Dendritic cell treated with granulocyte-macrophage colony-stimulating factor and Interleukin-4, amounts not matched to agents 40 ng/mL and 50 ng/mL, for 4 days (primary cell): ENCODE results near the gene KIAA0513.

Experiments
- H3K27ac Mint-ChIP-seq: one replicate; pipeline ENCODE4 v1.8.0; 2022; ENCODE audit warnings: mild to moderate bottlenecking, mixed read lengths
- H3K27me3 Mint-ChIP-seq: one replicate; pipeline ENCODE4 v1.8.0; 2022; ENCODE audit warnings: mild to moderate bottlenecking, mixed read lengths
- H3K36me3 Mint-ChIP-seq: one replicate; pipeline ENCODE4 v1.8.0; 2022; ENCODE audit warnings: low read depth, mixed read lengths
- H3K4me1 Mint-ChIP-seq: one replicate; pipeline ENCODE4 v1.8.0; 2022; ENCODE audit warnings: low read depth, mixed read lengths
- H3K4me3 Mint-ChIP-seq: one replicate; pipeline ENCODE4 v1.8.0; 2022; ENCODE audit warnings: mild to moderate bottlenecking, moderate library complexity, mixed read lengths
- H3K9me3 Mint-ChIP-seq: one replicate; pipeline ENCODE4 v1.8.0; 2022; ENCODE audit warnings: mixed read lengths
- intact Hi-C: fragments of 100-400 bp; cut with micrococcal nuclease; formaldehyde crosslinking; loops from one replicate; pipeline ENCODE4 v1.15.0; 2022

Gene KIAA0513

GRCh38 chr16:85068746-85069145 is 41.2 kb downstream of the KIAA0513 start:
- no peaks in the 10 kb centered on the region for H3K27me3 Mint-ChIP-seq
- peaks cover 18% of the 10 kb centered on the region for H3K4me1 Mint-ChIP-seq
- no peaks in the 10 kb centered on the region for H3K9me3 Mint-ChIP-seq
- H3K27ac Mint-ChIP-seq, result no peak overlapping the region
- intact Hi-C loops, result no loop called here
- no peak overlapping the region for H3K4me3 Mint-ChIP-seq
- peaks cover 90% of the 10 kb centered on the region for H3K36me3 Mint-ChIP-seq

- Mint-ChIP-seq H3K27ac (no peak overlapping the region), H3K27me3 (no peaks in the 10 kb centered on the region), H3K4me3 (no peak overlapping the region), H3K4me1 (peaks cover 18% of the 10 kb centered on the region), H3K9me3 (no peaks in the 10 kb centered on the region), H3K36me3 (peaks cover 94% of the 10 kb centered on the region)
- intact Hi-C loops, result no loop called here
Observed at GRCh38 chr16:85069171-85069570, 41.6 kb downstream of the KIAA0513 start.

GRCh38 chr16:85072076-85072860 is 44.7 kb downstream of the KIAA0513 start:
- H3K4me1 Mint-ChIP-seq, result peaks cover 38% of the 10 kb centered on the region
- H3K27ac Mint-ChIP-seq, result peak overlapping the region; percentile 4
- no peak overlapping the region for H3K4me3 Mint-ChIP-seq
- intact Hi-C loops, result no loop called here
- no peaks in the 10 kb centered on the region for H3K9me3 Mint-ChIP-seq
- H3K27me3 Mint-ChIP-seq, result peaks cover 3% of the 10 kb centered on the region
- peaks cover 96% of the 10 kb centered on the region for H3K36me3 Mint-ChIP-seq

GRCh38 chr16:85072947-85073346 is 45.4 kb downstream of the KIAA0513 start:
- intact Hi-C loops, result no loop called here

GRCh38 chr16:85074225-85074914 is 46.8 kb downstream of the KIAA0513 start:
- Mint-ChIP-seq H3K36me3 (peaks cover 96% of the 10 kb centered on the region), H3K4me1 (peaks cover 45% of the 10 kb centered on the region), H3K27ac (no peak overlapping the region), H3K4me3 (no peak overlapping the region), H3K9me3 (no peaks in the 10 kb centered on the region), H3K27me3 (peaks cover 4% of the 10 kb centered on the region)
- intact Hi-C loops, result no loop called here

More at GRCh38 chr16:85072947-85073346, 45.4 kb downstream of the KIAA0513 start:
- no peaks in the 10 kb centered on the region for H3K9me3 Mint-ChIP-seq
- peaks cover 96% of the 10 kb centered on the region for H3K36me3 Mint-ChIP-seq
- peaks cover 4% of the 10 kb centered on the region for H3K27me3 Mint-ChIP-seq
- H3K4me3 Mint-ChIP-seq, result no peak overlapping the region
- no peak overlapping the region for H3K27ac Mint-ChIP-seq
- H3K4me1 Mint-ChIP-seq, result peaks cover 44% of the 10 kb centered on the region

- intact Hi-C loops, result no loop called here
- Mint-ChIP-seq H3K27me3 (peaks cover 4% of the 10 kb centered on the region), H3K36me3 (peaks cover 96% of the 10 kb centered on the region)
Observed at GRCh38 chr16:85075236-85075924, 47.8 kb downstream of the KIAA0513 start.

GRCh38 chr16:85077039-85077438 is 49.4 kb downstream of the KIAA0513 start:
- Mint-ChIP-seq H3K4me3 (no peak overlapping the region), H3K9me3 (no peaks in the 10 kb centered on the region), H3K27me3 (peaks cover 4% of the 10 kb centered on the region), H3K36me3 (peaks cover 95% of the 10 kb centered on the region), H3K4me1 (peaks cover 38% of the 10 kb centered on the region), H3K27ac (peak overlapping the region; percentile 39)
- intact Hi-C loops, result no loop called here

More at GRCh38 chr16:85075236-85075924, 47.8 kb downstream of the KIAA0513 start:
- Mint-ChIP-seq H3K9me3 (no peaks in the 10 kb centered on the region), H3K4me3 (no peak overlapping the region), H3K4me1 (peaks cover 45% of the 10 kb centered on the region), H3K27ac (no peak overlapping the region)

GRCh38 chr16:85077576-85078125 is 50.1 kb downstream of the KIAA0513 start:
- intact Hi-C loops, result no loop called here
- H3K27ac Mint-ChIP-seq, result no peak overlapping the region
- peaks cover 97% of the 10 kb centered on the region for H3K36me3 Mint-ChIP-seq
- H3K4me1 Mint-ChIP-seq, result peaks cover 39% of the 10 kb centered on the region
- H3K27me3 Mint-ChIP-seq, result peaks cover 8% of the 10 kb centered on the region
- no peak overlapping the region for H3K4me3 Mint-ChIP-seq
- H3K9me3 Mint-ChIP-seq, result no peaks in the 10 kb centered on the region

- no peak overlapping the region for H3K4me3 Mint-ChIP-seq
- no peak overlapping the region for H3K27ac Mint-ChIP-seq
- H3K27me3 Mint-ChIP-seq, result peaks cover 9% of the 10 kb centered on the region
- peaks cover 91% of the 10 kb centered on the region for H3K36me3 Mint-ChIP-seq
- no peaks in the 10 kb centered on the region for H3K9me3 Mint-ChIP-seq
- intact Hi-C loops, result no loop called here
- peaks cover 43% of the 10 kb centered on the region for H3K4me1 Mint-ChIP-seq
Observed at GRCh38 chr16:85078226-85078625, 50.6 kb downstream of the KIAA0513 start.

GRCh38 chr16:85078952-85079351 is 51.4 kb downstream of the KIAA0513 start:
- intact Hi-C loops, result no loop called here
- H3K4me1 Mint-ChIP-seq, result peaks cover 50% of the 10 kb centered on the region

GRCh38 chr16:85079785-85080570 is 52.4 kb downstream of the KIAA0513 start:
- Mint-ChIP-seq H3K4me3 (no peak overlapping the region), H3K27me3 (peaks cover 11% of the 10 kb centered on the region), H3K27ac (no peak overlapping the region), H3K4me1 (peaks cover 52% of the 10 kb centered on the region), H3K9me3 (no peaks in the 10 kb centered on the region), H3K36me3 (peaks cover 78% of the 10 kb centered on the region)
- intact Hi-C loops, result loop anchor here (10.0 kb wide), 2 partner anchors 55 to 325 kb away; partner anchors contain the start of gene KIAA0513

More at GRCh38 chr16:85078952-85079351, 51.4 kb downstream of the KIAA0513 start:
- H3K27me3 Mint-ChIP-seq, result peaks cover 11% of the 10 kb centered on the region
- no peaks in the 10 kb centered on the region for H3K9me3 Mint-ChIP-seq
- no peak overlapping the region for H3K4me3 Mint-ChIP-seq
- no peak overlapping the region for H3K27ac Mint-ChIP-seq
- peaks cover 84% of the 10 kb centered on the region for H3K36me3 Mint-ChIP-seq

GRCh38 chr16:85081038-85081437 is 53.4 kb downstream of the KIAA0513 start:
- peaks cover 11% of the 10 kb centered on the region for H3K27me3 Mint-ChIP-seq
- peaks cover 79% of the 10 kb centered on the region for H3K36me3 Mint-ChIP-seq
- intact Hi-C loops, result loop anchor here (10.0 kb wide), 2 partner anchors 56 to 326 kb away; partner anchors contain the start of gene KIAA0513
- H3K4me3 Mint-ChIP-seq, result no peak overlapping the region
- H3K4me1 Mint-ChIP-seq, result peaks cover 50% of the 10 kb centered on the region
- no peaks in the 10 kb centered on the region for H3K9me3 Mint-ChIP-seq
- no peak overlapping the region for H3K27ac Mint-ChIP-seq

- peaks cover 77% of the 10 kb centered on the region for H3K36me3 Mint-ChIP-seq
- no peaks in the 10 kb centered on the region for H3K9me3 Mint-ChIP-seq
- no peak overlapping the region for H3K4me3 Mint-ChIP-seq
- intact Hi-C loops, result loop anchor here (10.0 kb wide), 2 partner anchors 57 to 327 kb away; partner anchors contain the start of gene KIAA0513
- no peak overlapping the region for H3K27ac Mint-ChIP-seq
- H3K4me1 Mint-ChIP-seq, result peaks cover 48% of the 10 kb centered on the region
- peaks cover 11% of the 10 kb centered on the region for H3K27me3 Mint-ChIP-seq
Observed at GRCh38 chr16:85081765-85082164, 54.2 kb downstream of the KIAA0513 start.
